Activated T-cell treated with anti-CD3 and anti-CD28 coated beads, Interleukin-2, amount 50 U/mL, for 1 hour (primary cell): Measurements from ENCODE around the gene FGF19.
A peak's percentile ranks its signal among the peaks of the same experiment; 100 is the strongest.

ENCODE experiments used
- DNase-seq: peaks from one replicate; pipeline ENCODE4 v3.0.0-alpha.2; 2020

FGF19 gene

DNA sequence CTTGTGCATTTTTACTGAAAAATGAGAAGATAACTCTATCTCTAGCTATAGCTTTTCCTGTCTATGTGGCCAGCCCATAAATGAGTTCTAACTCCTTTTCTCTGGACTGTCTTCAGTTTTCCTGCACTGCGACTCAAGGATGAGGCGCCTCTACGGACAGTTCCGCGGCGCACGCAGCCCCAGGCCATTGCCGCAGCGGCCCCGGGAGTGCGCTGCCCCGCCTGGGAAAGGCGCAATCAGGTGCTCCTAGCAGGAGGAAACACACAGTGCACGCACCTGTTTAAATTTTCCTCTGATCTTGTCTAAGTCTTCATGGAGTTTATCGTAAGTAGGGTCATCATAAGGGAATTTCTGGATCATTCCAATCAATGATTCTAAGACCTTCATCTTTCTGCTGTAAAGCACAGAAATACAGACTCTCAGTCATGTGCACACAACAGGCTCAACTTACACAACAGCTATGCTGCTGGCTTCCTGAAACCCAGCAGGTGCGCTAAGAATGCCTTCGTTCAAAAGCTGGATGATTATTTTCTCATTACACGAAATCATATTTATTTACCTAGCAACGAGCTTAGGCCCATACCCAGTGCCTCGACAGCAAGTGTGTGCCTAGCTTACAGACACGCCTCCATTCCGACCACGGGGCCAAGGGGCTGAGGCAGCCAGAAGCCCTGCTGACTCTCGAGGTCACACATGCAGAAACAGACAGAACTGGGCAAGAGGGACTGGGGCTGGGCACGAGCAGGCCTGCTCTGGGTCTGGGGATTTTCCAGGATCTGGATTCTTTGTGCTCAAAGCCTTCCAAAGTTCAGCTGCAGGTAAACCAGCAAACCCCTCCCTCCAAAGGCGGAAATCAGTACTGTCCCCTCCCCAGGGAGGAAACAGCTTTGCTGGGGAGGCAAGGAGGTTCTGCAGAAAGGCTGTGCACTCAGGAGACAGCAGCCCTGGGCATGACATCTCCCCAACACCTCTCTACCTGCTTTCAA lies 35.9 kb downstream of the FGF19 start:
- no peak for DNase-seq

DNA sequence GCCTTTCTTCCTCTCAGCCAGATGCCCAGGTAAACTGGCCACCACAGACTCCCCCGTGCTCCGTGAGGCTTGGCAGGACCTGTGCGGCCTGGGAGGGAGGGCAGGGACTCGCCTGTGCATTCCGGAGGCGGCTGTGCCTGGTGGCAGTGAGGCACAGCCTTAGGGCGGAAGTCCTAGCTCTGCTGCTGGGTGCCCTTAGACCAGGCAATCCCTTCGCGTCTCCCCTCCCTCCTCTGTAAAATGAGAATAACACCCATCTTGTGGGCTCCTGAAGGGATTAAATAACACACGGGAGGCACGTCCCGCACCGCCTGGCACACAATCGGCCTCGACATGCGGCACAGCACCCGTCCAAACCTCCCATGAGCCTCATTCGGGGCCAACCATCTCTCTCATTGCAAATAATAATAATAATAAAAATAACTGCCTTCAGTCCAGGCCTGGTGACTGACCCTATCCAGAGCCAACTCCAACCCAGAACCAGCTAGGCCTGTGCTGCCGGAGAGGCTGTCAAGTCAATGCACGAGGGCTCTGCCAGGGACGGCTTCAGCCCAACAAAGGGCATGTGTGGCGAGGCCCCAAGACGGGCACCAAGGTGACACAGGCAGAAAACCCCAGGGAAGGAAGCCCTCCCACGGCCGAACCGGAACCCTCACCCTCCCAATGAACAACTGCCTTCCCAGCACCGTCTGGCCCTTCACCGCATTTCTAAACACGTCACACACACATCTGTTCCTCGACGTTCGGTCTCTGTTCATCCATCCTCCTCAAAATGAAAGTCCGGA lies 36.9 kb downstream of the FGF19 start:
- peak; percentile 13 for DNase-seq

DNA sequence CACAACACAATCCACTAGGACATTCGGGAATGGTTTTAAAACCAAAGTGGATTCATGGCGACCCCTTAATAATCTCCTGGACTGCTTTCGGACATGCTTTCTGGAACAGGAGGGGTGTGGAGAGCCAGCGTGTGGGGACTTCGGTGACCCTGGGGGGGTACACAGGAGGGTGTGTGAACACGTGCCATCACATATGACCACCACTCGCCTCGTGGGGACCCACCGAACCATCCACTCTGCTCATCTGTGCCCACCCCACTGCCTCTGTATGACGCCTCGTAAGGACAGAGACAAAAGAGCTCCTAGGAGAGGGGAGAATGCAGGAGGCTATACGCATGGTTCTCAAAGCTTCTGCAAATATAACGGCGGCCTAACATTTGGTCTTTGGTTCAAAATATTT lies 37.6 kb downstream of the FGF19 start:
- peak; percentile 13 for DNase-seq

DNA sequence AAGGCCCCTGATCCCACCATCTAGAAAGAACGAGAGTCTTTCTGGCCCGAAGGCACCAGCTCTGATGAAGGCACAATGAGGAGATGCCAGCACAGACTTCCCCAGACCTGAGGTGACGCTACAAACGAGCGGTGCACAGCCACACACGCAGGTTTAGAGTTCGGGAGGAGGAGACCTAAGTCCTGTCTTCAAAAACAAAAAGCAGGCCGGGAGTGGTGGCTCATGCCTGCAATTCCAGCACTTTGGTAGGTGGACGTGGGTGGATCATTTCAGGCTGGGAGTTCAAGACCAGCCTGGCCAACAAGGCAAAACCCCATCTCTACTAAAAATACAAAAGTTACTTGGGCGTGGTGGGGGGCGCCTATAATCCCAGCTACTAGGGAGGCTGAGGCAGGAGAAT lies 38.2 kb downstream of the FGF19 start:
- no peak for DNase-seq

DNA sequence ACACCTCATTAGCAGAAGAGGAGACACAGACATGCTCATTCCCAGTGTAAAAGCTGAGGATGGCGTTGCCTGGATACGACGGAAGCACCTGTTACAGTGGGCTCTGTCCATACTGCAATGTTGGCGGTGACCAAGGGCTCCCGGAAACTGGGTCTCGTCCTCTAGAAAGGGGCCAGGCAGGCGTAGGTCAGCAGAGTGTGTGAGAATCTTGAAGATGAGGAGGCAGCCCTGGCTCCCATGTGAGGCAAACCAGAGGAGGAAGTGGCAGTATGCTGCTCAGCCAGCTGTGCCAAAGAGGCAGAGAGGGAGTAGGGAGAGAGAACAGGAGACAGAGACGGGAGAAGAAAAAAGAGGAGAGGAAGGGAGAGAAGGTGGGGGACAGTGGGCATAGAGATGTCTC lies 38.9 kb downstream of the FGF19 start:
- peak; percentile 10 for DNase-seq

DNA sequence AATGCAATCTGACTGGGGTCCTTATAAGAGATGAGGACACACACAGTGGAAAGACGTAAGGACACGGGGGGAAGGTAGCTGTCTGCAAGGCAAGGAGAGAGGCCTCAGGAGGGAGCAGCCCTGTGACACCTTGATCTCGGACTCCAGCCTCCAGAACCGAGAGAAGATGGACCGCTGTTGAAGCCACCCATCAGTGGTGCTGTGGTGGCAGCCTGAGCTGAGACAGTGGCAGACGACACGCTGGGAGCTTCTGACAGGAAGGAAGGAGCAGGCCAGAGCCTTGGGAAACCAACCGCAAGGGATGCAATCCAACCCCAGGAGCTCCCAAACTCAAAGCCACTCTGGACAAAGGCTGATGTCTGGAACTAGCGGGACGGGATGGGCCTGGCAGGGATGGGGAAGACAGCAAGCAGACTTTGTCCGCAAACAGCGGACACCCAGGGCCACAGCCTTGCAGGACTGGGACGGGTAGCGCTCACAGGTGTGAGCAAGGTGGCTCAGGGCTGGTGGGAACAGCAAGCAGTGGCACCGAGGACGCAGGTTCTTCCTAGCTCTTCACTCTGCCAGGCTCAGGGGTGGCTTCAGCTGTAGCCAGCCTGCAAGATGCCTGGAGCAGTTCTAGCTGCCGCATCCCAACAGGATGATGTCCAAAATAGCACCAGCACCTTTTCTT lies 39.6 kb downstream of the FGF19 start:
- peak; percentile 13 for DNase-seq

DNA sequence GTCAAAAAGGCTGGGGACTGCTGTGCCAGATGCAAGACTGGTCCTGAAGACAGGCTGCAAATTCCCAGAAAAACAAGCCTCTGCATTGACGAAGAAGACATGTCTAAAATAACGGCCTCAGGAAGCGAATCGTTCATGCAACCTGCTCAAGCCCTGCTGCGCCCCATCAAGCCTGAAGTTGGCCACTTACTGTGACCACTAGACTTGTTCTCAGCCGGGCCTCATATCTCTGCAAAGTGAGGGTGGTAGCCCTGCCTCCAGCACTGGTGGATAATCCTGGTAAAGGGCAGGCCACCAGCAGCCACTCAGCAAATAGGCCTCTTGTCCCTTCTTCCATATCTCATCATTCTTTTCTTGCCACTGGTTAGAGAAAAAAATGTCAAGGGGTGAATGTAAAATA lies 40.5 kb downstream of the FGF19 start:
- DNase-seq: no peak

DNA sequence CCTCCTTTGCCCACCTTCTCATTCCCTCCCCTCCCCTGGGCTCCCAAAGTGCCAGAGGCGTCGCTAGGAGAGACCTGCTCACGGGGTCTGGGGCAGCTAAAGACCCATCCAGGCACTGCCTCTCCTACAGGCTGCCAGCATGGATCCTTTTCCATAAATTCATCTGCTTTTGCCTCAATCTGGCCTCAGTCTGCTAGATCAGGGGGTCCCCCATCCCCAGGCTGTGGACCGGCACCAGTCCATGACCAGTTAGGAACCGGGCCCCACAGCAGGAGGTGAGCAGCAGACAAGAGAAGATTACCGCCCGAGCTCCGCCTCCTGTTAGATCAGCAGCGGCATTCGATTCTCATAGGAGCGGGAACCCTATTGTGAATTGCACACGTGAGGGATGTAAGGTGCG lies 41.0 kb downstream of the FGF19 start:
- no peak for DNase-seq

DNA sequence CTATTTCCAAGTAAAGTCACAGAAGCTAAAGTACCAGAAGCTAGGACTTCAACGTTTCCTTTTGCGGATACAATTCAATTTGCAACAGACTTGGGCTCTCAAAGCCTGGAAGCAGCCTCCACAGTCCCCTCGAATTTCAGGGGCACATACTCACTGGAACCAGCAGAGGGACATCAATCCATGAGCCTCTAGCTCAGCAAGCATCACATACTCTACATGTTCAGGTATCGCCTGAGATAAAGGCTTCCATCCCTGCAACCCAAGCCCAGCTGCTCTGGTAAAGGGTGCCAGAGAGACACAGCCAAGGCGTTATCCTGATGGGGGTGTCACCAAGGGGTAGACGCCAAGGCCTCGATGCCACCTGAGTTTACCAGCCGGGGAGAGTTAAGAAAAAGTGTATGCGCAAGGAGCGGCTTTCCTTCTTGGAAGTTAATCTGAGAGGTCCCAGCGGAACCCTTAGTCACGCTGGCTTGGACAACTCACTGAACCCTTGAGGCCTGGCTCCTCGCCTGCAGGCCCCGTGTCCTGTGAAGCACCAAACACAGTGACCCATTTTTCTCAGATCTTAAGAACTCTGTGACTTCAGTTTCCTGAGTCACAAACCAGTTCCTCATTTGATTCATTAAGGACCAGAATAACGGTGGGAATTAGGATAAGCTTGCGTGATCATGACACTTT lies 41.7 kb downstream of the FGF19 start:
- DNase-seq: no peak

DNA sequence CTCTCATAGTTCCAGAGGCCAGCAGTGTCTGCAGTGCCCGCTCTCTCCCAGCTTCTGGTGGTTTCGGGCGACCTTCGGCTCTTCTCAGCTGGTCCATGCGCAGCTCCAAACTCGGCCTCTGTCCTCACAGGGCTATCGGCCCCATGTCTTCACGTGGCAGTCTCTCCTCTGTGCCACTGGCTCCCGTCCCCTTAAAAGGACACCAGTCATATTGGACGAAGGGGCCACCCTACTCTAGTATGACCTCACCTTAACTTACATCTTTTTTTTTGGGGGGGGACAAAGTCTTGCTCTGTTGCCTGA lies 42.5 kb downstream of the FGF19 start:
- DNase-seq: no peak

DNA sequence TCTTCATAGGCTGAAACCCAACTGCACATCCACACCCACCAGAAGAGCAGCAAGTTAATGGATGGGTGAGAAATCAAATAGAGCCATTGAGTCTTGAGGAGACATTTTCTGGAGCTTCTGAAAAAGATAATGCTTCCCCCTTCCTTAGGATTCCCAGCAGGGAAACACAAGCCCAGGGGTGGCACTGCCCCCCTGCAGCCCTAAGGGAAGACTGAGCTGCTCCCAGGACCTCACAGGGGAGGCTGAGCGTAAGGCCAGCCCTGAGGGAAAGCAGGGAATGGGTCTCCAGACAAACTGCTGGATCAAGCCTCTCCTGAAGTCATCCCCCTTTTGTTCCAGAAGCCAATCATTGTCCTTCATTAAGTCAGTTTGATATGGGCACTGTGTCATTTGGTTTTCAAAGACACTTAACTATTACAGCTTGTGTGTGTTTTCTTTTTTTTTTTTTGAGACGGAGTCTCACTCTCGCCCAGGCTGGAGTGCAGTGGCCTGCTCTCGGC lies 43.8 kb downstream of the FGF19 start:
- DNase-seq: no peak

DNA sequence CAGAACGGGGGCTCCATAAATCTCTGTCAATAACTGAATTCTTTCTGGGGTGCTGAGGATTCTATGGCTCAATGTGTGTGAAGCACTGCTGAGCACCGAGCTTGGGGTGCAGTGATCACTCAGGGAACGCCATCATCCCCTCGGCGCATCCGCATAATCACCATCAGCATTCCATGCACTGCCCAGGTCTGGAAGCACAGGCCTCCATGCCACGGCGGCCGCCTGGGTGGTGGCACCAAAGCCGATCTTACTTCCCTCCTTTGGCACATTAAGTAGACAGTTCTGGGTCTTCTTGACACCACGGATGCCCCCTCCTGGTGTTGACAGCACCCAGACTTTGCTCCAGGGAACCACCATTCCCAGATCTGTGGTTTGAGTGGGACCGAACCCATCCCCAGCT lies 44.2 kb downstream of the FGF19 start:
- DNase-seq: no peak

DNA sequence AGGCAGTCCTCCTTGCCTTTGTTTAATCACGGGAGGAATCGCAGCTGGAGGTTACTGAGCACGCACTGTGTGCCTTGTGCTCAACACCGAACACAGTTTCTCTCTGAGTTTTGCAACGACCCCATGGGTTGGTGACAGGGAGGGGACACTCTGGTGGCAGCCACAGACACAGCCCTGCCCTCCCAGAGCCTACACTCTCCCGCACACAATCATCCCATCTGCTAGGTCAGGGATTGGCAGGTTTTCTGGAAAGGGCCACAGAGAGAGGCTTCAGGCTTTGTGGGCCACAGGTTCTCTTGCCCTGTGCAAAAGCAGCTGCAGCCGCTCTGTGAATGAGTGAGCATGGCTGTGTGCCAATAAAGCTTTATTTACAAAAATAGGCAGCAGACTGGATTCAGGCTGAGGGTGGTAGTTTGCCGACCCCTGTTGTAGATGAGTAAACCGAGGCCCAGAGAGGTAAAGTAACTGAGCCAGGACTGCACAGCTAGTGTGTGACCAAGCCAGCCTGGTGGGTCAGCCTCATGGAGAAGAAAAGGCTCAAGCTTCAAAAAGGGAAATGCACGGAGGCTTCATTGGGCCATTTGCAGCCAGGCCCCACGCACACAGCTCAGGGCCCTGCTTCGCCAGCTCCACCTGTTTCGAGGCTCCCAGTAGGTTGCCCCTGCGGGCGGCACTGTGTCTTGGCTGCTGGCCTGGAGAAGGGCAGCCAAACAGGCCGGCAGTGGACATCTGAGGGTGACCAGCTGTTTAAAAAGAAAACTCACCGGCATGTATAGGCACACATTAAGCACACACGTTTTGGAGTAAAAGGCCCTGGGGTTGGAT lies 45.0 kb downstream of the FGF19 start:
- no peak for DNase-seq

DNA sequence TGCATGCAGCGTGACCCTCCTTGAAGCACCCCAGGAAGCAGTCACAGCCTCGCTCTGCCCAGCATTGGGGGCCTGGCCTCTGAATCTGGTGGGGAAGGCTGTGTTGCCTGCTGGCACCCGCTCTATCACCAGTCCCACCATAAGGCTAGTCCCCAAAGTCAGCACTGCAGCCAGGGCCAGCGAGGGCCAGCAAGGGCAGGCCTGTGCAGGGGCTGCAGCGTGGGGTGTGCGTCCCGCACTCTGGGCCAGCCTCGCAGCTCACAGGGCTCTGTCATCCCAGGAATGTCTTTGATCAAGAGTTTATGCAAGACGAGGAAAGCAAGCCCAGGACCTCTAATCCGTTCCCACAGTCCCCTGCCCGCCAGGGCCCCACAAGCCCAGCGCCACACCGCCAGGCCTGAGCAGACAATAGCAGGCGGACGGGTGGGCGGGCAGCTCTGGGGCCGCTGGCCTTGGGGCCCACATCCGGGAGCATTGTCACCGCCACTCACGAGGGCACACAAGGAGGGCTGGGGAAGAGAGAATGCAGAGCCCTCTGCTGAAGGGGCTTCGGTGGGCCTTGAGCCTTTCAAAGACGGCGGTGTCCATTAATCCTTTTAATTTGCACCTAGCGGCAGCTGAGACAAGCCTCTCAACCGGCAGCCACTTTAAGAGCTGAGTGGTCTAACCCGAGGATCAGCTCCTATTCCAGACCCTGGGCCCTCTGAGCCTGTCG lies 45.8 kb downstream of the FGF19 start:
- peak; percentile 11 for DNase-seq

DNA sequence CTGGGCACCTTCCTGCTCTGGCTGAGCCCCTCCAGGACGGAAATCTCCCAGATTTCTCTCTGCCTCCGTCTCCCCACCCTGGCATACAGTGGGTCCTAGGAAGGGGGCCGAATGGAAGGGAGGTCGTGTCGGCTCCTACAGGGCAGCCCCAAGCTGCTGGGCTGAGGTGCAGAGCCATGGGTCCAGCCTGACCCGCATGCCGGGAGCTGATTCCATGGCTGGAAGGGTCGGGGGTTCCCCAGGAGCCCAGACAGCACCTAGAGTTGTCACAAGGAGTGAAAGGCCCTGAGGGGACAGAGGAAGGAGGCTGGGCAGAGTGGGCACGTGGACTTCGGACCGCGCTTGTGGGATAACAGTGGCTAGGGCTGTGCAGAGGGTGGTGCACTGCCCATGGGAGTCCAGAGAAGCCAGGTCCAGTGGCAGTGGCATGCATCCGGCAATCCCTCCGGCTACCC lies 46.3 kb downstream of the FGF19 start:
- peak; percentile 13 for DNase-seq

DNA sequence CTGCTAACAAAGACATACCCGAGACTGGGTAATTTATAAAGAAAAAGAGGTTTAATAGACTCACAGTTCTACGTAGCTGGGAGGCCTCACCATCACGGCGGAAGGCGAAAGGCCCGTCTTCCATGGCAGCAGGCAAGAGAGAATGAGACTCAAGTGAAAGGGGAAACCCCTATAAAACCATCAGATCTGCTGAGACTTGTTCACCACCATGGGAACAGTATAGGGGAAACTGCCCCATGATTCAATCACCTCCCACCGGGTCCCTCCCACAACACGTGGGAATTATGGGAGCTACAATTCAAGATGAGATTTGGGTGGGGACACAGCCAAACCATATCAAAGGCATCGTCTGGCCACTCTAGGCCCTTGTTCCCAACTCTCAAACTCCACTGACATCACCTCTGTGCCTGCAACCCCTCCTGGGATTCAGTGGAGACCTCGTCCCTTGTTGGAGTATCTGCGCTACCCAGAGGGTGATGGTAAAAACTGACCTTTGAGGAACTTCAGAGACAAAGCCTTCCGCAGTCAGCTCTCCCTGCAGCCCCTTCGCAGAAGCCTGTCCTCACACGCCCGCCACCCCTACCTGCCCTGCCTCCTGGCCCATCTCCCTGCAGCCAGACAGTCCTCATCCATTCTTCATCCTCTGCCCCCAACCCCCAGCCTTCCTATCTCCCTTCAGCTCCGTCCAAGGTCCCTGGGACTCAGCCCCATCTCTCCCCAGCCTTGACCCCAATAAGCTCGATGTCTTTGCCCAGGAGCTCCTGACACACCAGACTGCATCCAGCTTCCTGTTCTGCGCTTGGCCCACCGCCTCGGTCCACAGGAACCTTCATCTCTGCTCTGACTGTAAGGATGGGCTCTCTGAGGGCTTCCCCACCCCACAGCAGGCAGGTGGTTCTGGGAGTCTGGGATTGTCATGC lies 47.0 kb downstream of the FGF19 start:
- DNase-seq: peak; percentile 4

DNA sequence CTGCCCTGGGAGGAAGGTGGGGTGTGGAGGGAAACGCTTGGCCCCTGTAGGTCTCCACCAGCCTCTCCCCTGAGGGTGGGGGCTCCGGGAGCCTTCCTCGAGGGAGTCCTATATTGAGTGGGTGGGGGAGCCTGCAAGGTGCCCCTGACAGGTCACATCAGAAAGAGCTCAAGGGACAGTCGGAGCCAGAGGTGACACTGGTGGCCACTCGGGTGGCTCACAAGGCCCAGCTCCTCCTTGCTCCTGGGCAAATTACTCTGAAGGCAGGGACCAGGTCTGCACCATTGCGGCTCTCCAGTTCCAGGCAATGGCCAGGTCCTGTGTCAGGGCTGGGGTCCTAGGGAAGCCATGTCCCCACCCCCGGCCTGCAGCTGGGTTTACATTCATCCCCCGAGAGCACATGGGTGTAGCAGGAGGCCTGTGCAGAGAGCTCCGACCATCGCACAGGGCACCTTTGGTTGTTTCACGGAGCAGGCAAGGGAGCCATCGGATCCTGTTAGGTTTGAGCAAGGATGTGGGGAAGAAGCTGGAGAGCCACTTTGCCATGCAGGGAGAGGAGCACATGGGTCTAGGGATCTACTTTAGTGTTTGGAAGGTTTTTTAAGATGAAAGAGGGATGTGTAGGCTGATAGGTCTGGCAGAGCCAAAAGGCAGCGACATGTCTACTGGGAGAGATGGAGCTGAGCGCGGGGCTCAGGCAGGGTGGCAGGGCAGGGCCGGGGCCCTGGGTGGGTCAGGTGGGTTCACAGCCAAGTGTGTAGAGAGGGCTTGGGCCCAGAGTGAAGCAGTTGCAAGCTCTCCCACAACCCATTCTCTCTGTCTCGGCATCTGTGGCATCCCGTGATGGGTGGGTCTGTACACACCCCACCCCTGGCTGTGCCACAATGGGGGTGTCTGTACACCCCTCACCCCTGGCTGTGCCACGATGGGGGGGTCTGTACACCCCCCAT lies 48.1 kb downstream of the FGF19 start:
- peak; percentile 12 for DNase-seq

DNA sequence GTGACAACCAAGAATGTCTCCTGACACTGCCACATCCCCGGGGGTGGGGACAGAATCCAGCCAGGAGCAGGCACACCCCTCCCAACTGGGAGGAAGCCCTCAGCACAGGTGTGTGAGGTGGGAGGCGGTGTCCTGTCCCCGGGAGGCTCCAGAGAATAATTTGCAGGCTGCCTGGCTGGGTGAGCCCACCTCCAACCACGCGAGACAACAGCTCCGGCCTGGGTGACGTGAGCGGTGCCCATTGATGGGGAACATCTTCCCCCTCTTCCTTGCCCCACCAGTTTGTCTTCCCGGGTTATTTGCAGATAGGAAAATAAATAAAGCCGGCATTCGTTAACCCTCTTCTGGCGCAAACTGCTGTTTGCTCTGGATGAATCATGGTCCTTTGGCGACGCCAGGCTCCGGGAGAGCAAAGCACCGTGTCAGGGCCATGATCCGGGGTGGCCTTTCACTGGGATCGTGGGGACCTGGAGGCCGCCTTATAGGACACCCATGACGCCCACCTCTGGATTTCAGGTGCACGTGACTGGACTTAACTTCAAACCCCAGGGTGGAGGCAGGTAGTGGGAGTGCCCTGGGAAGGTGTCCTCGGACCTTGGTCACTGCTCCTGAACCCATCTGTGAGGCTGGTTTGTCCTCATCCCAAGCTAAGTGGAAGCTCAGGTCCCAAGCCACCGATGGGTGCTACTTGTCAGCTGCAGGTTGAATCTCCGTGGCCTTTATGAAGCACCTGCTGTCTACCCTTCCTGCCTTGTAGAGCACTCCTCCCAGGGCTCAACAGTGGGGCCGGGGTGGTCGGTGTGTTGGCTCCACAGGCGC lies 49.0 kb downstream of the FGF19 start:
- DNase-seq: peak; percentile 12
